Measurements from ENCODE around the gene RAB7A.

Gene RAB7A

GRCh38 chr3:128775241-128775640 lies 49.3 kb downstream of the RAB7A start:
- peak in 1 of 2 experiments; percentile 62 for DNase-seq (ENCODE audit: low read depth in 1 of 2, low spot score in 1 of 2)
- TF ChIP-seq CTCF (IDR thresholded peaks at IDR 0.05; ENCODE audit: insufficient read depth, low read length) = no peak
- TF ChIP-seq REST (IDR thresholded peaks at IDR 0.05; ENCODE audit: insufficient replicate concordance, low read depth) = no peak
- TF ChIP-seq GABPA (IDR thresholded peaks at IDR 0.05; ENCODE audit: low read depth) = no peak
- TF ChIP-seq SPI1 (IDR thresholded peaks at IDR 0.05; ENCODE audit: borderline replicate concordance, low read depth) = peak; percentile 42; the same call in 1 of the 2 replicates
- TF ChIP-seq POLR2AphosphoS5 (IDR thresholded peaks at IDR 0.05; ENCODE audit: low read depth) = no peak
- Histone ChIP-seq H3K4me3 (replicated peaks; ENCODE audit: insufficient read depth, low read length) (no peak overlapping the region), H3K27me3 (ENCODE audit: insufficient read depth, poor library complexity, severe bottlenecking) (no peaks in the 10 kb centered on the region), H3K27ac (replicated peaks) (no peak overlapping the region)

- Histone ChIP-seq H3K27me3 (ENCODE audit: insufficient read depth, poor library complexity, severe bottlenecking) (no peaks in the 10 kb centered on the region), H3K27ac (replicated peaks) (no peak overlapping the region), H3K4me3 (replicated peaks; ENCODE audit: insufficient read depth, low read length) (no peak overlapping the region)
- TF ChIP-seq POLR2AphosphoS5 (IDR thresholded peaks at IDR 0.05; ENCODE audit: low read depth) = no peak
- TF ChIP-seq GABPA (IDR thresholded peaks at IDR 0.05; ENCODE audit: low read depth) = no peak
- no peak for TF ChIP-seq CTCF (IDR thresholded peaks at IDR 0.05; ENCODE audit: insufficient read depth, low read length)
- no peak for TF ChIP-seq REST (IDR thresholded peaks at IDR 0.05; ENCODE audit: insufficient replicate concordance, low read depth)
- no peak for TF ChIP-seq SPI1 (IDR thresholded peaks at IDR 0.05; ENCODE audit: borderline replicate concordance, low read depth)
- no peak for DNase-seq (ENCODE audit: low read depth in 1 of 2, low spot score in 1 of 2)
These were observed 50.0 kb downstream of the RAB7A start for GRCh38 chr3:128775906-128776542.

- no peak overlapping the region for H3K27ac ChIP-seq (replicated peaks)
- no peak overlapping the region for H3K4me3 ChIP-seq (replicated peaks; ENCODE audit: insufficient read depth, low read length)
- no peak for TF ChIP-seq POLR2AphosphoS5 (IDR thresholded peaks at IDR 0.05; ENCODE audit: low read depth)
- no peak for DNase-seq (ENCODE audit: low read depth in 1 of 2, low spot score in 1 of 2)
- H3K27me3 ChIP-seq (ENCODE audit: insufficient read depth, poor library complexity, severe bottlenecking) = no peaks in the 10 kb centered on the region
These were observed 54.3 kb downstream of the RAB7A start for GRCh38 chr3:128780101-128780837.

GRCh38 chr3:128781164-128781563 lies 55.2 kb downstream of the RAB7A start:
- TF ChIP-seq GABPA (IDR thresholded peaks at IDR 0.05; ENCODE audit: low read depth) (no peak), REST (IDR thresholded peaks at IDR 0.05; ENCODE audit: insufficient replicate concordance, low read depth) (no peak), CTCF (IDR thresholded peaks at IDR 0.05; ENCODE audit: insufficient read depth, low read length) (no peak), SPI1 (IDR thresholded peaks at IDR 0.05; ENCODE audit: borderline replicate concordance, low read depth) (no peak), POLR2AphosphoS5 (IDR thresholded peaks at IDR 0.05; ENCODE audit: low read depth) (no peak)
- DNase-seq (ENCODE audit: low read depth in 1 of 2, low spot score in 1 of 2) = no peak
- Histone ChIP-seq H3K27ac (replicated peaks) (no peak overlapping the region), H3K4me3 (replicated peaks; ENCODE audit: insufficient read depth, low read length) (no peak overlapping the region), H3K27me3 (ENCODE audit: insufficient read depth, poor library complexity, severe bottlenecking) (no peaks in the 10 kb centered on the region)
